ENCODE measurements around the gene HBEGF.

HBEGF gene

GRCh38 chr5:140342896-140343295 is 3.5 kb downstream of the HBEGF start:
- TF ChIP-seq CTCF (IDR thresholded peaks at IDR 0.05; ENCODE audit: low read depth, low read length), result no peak
- no peak for DNase-seq (ENCODE audit: extremely low read depth, low read depth)

GRCh38 chr5:140342287-140342686 is 4.1 kb downstream of the HBEGF start:
- no peak for TF ChIP-seq CTCF (IDR thresholded peaks at IDR 0.05; ENCODE audit: low read depth, low read length)
- no peak for DNase-seq (ENCODE audit: extremely low read depth, low read depth)

- DNase-seq (ENCODE audit: extremely low read depth, low read depth), result no peak
- no peak for TF ChIP-seq CTCF (IDR thresholded peaks at IDR 0.05; ENCODE audit: low read depth, low read length)
These were observed 4.8 kb downstream of the HBEGF start for GRCh38 chr5:140341591-140341990.

GRCh38 chr5:140340605-140341121 is 5.7 kb downstream of the HBEGF start:
- DNase-seq (ENCODE audit: extremely low read depth, low read depth), result no peak

GRCh38 chr5:140339636-140340035 is 6.8 kb downstream of the HBEGF start:
- TF ChIP-seq CTCF (IDR thresholded peaks at IDR 0.05; ENCODE audit: low read depth, low read length), result no peak
- DNase-seq (ENCODE audit: extremely low read depth, low read depth), result no peak

More at GRCh38 chr5:140340605-140341121, 5.7 kb downstream of the HBEGF start:
- TF ChIP-seq CTCF (IDR thresholded peaks at IDR 0.05; ENCODE audit: low read depth, low read length), result no peak

- TF ChIP-seq CTCF (IDR thresholded peaks at IDR 0.05; ENCODE audit: low read depth, low read length), result no peak
These were observed 7.5 kb downstream of the HBEGF start for GRCh38 chr5:140338908-140339307.

GRCh38 chr5:140338336-140338735 is 8.1 kb downstream of the HBEGF start:
- TF ChIP-seq CTCF (IDR thresholded peaks at IDR 0.05; ENCODE audit: low read depth, low read length), result no peak
- no peak for DNase-seq (ENCODE audit: extremely low read depth, low read depth)

More at GRCh38 chr5:140338908-140339307, 7.5 kb downstream of the HBEGF start:
- DNase-seq (ENCODE audit: extremely low read depth, low read depth), result no peak

All from AG09319 (cell line).